Panc1 (cell line): Measurements from ENCODE around the gene SERPIND1.

Experiments
- TCF7L2 ChIP-seq: IDR thresholded peaks from 2 replicates; pipeline ENCODE4 v1.6.1; 2011; ENCODE audit warnings: mild to moderate bottlenecking, low read depth, low read length, inconsistent platforms
- TF ChIP-seq, protein P1 (sequence below): fragments of 450-650 bp; IDR thresholded peaks from 2 replicates; pipeline ENCODE4 v1.5.1; 2017; ENCODE audit warnings: mild to moderate bottlenecking

DNA sequence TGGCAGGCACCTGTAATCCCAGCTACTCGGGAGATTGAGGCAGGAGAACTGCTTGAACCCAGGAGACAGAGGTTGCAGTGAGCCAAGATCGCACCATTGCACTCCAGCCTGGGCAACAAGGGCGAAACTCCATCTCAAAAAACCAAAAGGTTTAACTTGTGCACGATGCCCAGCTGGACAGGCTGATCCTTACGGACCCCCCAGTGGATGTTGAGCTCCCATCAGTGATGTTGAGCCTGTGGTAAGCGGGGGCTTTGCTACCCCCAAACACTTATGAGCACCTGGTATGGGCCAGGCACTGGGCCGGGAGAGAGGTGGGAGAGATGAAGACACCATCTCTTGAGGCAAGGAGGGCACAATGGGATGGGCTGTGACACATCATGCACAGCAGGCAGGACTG lies 7.4 kb upstream of the SERPIND1 start:
- TF ChIP-seq TCF7L2 = no peak
- TF ChIP-seq, protein P1, sequence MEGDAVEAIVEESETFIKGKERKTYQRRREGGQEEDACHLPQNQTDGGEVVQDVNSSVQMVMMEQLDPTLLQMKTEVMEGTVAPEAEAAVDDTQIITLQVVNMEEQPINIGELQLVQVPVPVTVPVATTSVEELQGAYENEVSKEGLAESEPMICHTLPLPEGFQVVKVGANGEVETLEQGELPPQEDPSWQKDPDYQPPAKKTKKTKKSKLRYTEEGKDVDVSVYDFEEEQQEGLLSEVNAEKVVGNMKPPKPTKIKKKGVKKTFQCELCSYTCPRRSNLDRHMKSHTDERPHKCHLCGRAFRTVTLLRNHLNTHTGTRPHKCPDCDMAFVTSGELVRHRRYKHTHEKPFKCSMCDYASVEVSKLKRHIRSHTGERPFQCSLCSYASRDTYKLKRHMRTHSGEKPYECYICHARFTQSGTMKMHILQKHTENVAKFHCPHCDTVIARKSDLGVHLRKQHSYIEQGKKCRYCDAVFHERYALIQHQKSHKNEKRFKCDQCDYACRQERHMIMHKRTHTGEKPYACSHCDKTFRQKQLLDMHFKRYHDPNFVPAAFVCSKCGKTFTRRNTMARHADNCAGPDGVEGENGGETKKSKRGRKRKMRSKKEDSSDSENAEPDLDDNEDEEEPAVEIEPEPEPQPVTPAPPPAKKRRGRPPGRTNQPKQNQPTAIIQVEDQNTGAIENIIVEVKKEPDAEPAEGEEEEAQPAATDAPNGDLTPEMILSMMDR = no peak
